ENCODE results near the gene ZCCHC24. TPM values are rescaled to one million over a fixed set of nuclear protein-coding genes. Genes with fewer than 3 reads are reported as not detected.

ZCCHC24 gene
- total RNA-seq, 3 donors from 2014 or later = 18.7 to 50.8 (median 48.8) TPM

DNA sequence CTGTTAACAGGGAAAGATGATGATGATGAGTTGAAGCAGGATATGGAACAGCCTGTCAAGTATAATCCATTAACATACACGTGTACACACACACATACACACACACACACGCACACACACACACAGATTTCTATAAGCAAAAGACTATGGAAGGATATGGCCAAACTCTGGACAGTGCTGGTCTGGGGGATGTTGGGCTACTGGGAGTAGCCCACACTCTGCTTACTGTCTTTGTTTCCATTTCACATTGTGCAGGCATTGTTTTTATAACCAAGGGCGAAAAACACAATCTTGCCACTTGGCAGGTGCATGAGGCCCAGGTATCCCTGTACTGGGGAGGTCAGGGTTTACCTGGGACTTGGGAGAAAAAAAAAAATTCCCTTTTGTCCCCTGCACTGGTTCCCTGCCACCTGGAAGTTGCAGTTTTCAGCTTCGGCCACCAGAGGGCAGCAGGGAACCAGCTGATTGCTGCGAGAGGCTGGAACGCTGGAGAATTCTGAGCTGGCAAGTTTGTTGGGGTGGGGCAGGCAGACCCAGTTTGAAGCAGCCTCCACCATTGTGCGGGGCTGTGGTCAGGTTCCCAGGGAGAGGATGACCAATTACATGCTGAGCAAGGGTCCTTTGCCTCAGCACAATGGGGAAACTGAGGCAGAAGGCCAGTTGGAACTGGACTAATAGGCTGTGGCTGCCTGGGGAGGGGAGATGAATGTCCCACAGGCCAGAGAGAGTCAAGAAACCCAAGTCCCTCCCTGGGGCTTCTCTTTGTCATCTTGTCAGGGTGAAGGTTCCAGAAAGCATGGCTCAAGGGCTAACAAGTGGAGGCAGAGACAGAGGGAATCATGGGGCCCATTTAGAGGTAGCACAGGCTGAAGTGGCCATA lies 70.9 kb downstream of the ZCCHC24 start:
- Histone ChIP-seq H3K27me3 (no peaks in the 10 kb centered on the region), H3K27ac (no peak overlapping the region), H3K36me3 (no peaks in the 10 kb centered on the region), H3K4me1 (no peaks in the 10 kb centered on the region), H3K4me3 (no peak overlapping the region), H3K9me3 (peaks cover 0 to 12% of the 10 kb centered on the region in 2 donors)
- TF ChIP-seq POLR2A (IDR thresholded peaks at IDR 0.05) (no peak), POLR2AphosphoS5 (IDR thresholded peaks at IDR 0.05) (peak in 2 of 3 donors; percentile 22 to 61)
- TF ChIP-seq, protein P1, sequence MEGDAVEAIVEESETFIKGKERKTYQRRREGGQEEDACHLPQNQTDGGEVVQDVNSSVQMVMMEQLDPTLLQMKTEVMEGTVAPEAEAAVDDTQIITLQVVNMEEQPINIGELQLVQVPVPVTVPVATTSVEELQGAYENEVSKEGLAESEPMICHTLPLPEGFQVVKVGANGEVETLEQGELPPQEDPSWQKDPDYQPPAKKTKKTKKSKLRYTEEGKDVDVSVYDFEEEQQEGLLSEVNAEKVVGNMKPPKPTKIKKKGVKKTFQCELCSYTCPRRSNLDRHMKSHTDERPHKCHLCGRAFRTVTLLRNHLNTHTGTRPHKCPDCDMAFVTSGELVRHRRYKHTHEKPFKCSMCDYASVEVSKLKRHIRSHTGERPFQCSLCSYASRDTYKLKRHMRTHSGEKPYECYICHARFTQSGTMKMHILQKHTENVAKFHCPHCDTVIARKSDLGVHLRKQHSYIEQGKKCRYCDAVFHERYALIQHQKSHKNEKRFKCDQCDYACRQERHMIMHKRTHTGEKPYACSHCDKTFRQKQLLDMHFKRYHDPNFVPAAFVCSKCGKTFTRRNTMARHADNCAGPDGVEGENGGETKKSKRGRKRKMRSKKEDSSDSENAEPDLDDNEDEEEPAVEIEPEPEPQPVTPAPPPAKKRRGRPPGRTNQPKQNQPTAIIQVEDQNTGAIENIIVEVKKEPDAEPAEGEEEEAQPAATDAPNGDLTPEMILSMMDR (IDR thresholded peaks at IDR 0.05) = peak; percentile 90 to 98 (median 94)
- intact Hi-C loops (cut with DNase I; ENCODE audit: low total_unique reads) = loop anchor here (10.0 kb wide), 1 partner anchor 90 kb away; no protein-coding TSS in a partner anchor
- peak; percentile 73 to 88 for DNase-seq (ENCODE audit: low spot score in 2 of 2)

- H3K4me3 ChIP-seq = no peak overlapping the region
- H3K27me3 ChIP-seq = no peaks in the 10 kb centered on the region
- H3K9me3 ChIP-seq = peaks cover 0 to 12% of the 10 kb centered on the region in 2 donors
- H3K27ac ChIP-seq = no peak overlapping the region
- H3K36me3 ChIP-seq = no peaks in the 10 kb centered on the region
- no peak for DNase-seq (ENCODE audit: low spot score in 2 of 2)
- no peaks in the 10 kb centered on the region for H3K4me1 ChIP-seq
- intact Hi-C loops (cut with DNase I; ENCODE audit: low total_unique reads) = loop anchor here (10.0 kb wide), 1 partner anchor 92 kb away; no protein-coding TSS in a partner anchor
- TF ChIP-seq, protein P1 (IDR thresholded peaks at IDR 0.05) = no peak
- TF ChIP-seq POLR2A (IDR thresholded peaks at IDR 0.05) (no peak), POLR2AphosphoS5 (IDR thresholded peaks at IDR 0.05) (no peak)
Measured at GRCh38 chr10:79372871-79373270, 72.6 kb downstream of the ZCCHC24 start.

DNA sequence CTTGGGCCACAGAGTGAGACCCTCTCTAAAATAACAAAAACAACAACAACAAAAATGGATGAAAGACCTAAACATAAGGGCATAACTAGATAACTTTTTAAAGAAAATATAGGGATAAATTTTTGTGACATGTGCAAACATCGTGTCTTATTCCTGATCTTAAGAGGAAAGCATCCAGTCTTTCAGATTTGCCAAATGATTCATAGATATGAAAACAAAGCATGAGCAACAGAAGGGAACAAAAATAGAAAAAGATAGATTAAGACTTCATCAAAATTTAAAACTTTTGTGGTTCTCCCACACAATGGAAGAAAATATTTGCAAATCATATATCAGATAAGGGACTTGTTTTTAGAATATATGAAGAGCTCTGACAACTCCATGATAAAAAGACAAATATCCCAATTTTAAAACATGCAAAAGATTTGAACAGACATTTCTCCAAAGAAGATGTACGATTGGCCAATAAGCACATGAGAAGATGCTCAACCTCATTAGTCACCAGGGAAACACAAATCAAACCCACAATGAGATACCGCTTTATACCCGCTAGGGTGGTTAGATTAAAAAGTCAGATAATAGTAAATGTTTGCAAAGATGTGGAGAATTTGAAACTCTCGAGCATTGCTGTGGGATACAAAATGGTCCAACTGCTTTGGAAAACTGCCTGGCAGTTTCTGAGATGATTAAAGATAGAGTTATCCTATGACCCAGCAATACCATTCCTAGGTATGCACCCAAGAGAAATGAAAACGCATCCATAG lies 77.8 kb downstream of the ZCCHC24 start:
- TF ChIP-seq POLR2AphosphoS5 (IDR thresholded peaks at IDR 0.05) (no peak), POLR2A (IDR thresholded peaks at IDR 0.05) (no peak)
- TF ChIP-seq, protein P1 (IDR thresholded peaks at IDR 0.05) = no peak
- no peak overlapping the region for H3K27ac ChIP-seq
- peaks cover 0 to 16% of the 10 kb centered on the region in 2 donors for H3K9me3 ChIP-seq
- H3K36me3 ChIP-seq = no peaks in the 10 kb centered on the region
- no peak for DNase-seq (ENCODE audit: low spot score in 2 of 2)
- no peak overlapping the region for H3K4me3 ChIP-seq
- no peaks in the 10 kb centered on the region for H3K27me3 ChIP-seq
- no peaks in the 10 kb centered on the region for H3K4me1 ChIP-seq
- intact Hi-C loops (cut with DNase I; ENCODE audit: low total_unique reads) = no loop called here

- peaks cover 0 to 4% of the 10 kb centered on the region in 2 donors for H3K9me3 ChIP-seq
- no peak overlapping the region for H3K27ac ChIP-seq
- TF ChIP-seq, protein P1 (IDR thresholded peaks at IDR 0.05) = no peak
- TF ChIP-seq POLR2AphosphoS5 (IDR thresholded peaks at IDR 0.05) = no peak
- no peak for TF ChIP-seq POLR2A (IDR thresholded peaks at IDR 0.05)
- no peaks in the 10 kb centered on the region for H3K4me1 ChIP-seq
- no peak overlapping the region for H3K4me3 ChIP-seq
- no peak for DNase-seq (ENCODE audit: low spot score in 2 of 2)
- intact Hi-C loops (cut with DNase I; ENCODE audit: low total_unique reads) = no loop called here
- H3K36me3 ChIP-seq = no peaks in the 10 kb centered on the region
- H3K27me3 ChIP-seq = no peaks in the 10 kb centered on the region
Measured at GRCh38 chr10:79361726-79362397, 83.6 kb downstream of the ZCCHC24 start.

All from breast epithelium (tissue), 4 donors.